Esophagus squamous epithelium (tissue), 4 donors: ENCODE results near the gene TMEM200A.

Source experiments
- CTCF ChIP-seq, 6 experiments: fragments of 450-650 bp in 4 of 6; fragments of 200-600 bp in 2 of 6; sonication (generic) in 2 of 6; IDR thresholded peaks; one replicate each; pipeline ENCODE4 v1.5.1; 2016 to 2019; ENCODE audit warnings: antibody characterized with exemption in 6 of 6, mild to moderate bottlenecking in 4 of 6, moderate library complexity in 4 of 6
- POLR2A ChIP-seq, 4 donors: fragments of 450-650 bp; IDR thresholded peaks; one replicate each; pipeline ENCODE4 v1.6.1; 2017; ENCODE audit warnings: antibody characterized with exemption in 4 of 4, mild to moderate bottlenecking in 4 of 4, moderate library complexity in 3 of 4

DNA sequence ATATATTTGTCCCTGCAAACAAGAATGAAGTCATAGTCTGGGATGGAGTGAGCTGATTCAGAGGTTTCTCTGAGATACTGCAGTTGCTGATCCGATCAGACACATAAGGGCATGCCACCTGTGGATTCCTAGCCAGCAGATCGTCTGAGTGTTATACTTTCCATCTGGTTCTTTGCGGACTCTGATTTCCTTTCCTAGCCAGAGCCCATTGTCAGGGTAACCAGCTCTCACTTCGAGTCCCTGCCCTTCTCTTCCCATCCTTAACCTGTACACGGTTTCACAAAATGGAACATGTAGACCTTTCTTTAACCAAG is 100.9 kb downstream of the TMEM200A start:
- no peak for TF ChIP-seq POLR2A (IDR thresholded peaks at IDR 0.05)
- no peak for TF ChIP-seq CTCF (IDR thresholded peaks at IDR 0.05)
